Lung (tissue), 12 donors: ENCODE data around the gene MARS1. TPM values are rescaled to one million over a fixed set of nuclear protein-coding genes. Genes with fewer than 3 reads are reported as not detected.

Source experiments
- ATAC-seq: fragments of 200-7000 bp; cut with Tn5 transposase; one replicate; pipeline ENCODE4 v1.9.1; 2020; ENCODE audit warnings: moderate number of reproducible peaks; ENCODE audit not compliant: insufficient read depth, low FRiP score
- DNase-seq, 3 donors: peaks; one replicate each; pipeline ENCODE4 v3.0.0-alpha.2; 2013 to 2017
- H3K27ac ChIP-seq, 2 donors: one replicate each; pipeline ENCODE4 v1.5.1; 2013; ENCODE audit warnings: mild to moderate bottlenecking in 2 of 2, moderate library complexity in 2 of 2, control low read depth in 1 of 2, inconsistent platforms in 1 of 2, low read depth in 1 of 2, low read length in 1 of 2
- H3K27me3 ChIP-seq, 3 donors: one replicate each; pipeline ENCODE4 v1.5.1; 2013; ENCODE audit warnings: low read length in 2 of 3; ENCODE audit not compliant: control insufficient read depth in 3 of 3, insufficient read depth in 3 of 3
- H3K36me3 ChIP-seq, 4 donors: one replicate each; pipeline ENCODE4 v1.5.1; 2013; ENCODE audit warnings: low read length in 4 of 4, mild to moderate bottlenecking in 1 of 4, moderate library complexity in 1 of 4; ENCODE audit not compliant: control insufficient read depth in 4 of 4, insufficient read depth in 4 of 4
- H3K4me1 ChIP-seq, 5 donors: one replicate each; pipeline ENCODE4 v1.5.1; 2013; ENCODE audit warnings: low read length in 5 of 5, mild to moderate bottlenecking in 2 of 5, moderate library complexity in 1 of 5; ENCODE audit not compliant: control insufficient read depth in 5 of 5, insufficient read depth in 5 of 5
- H3K4me3 ChIP-seq: one replicate; pipeline ENCODE4 v1.5.1; 2013; ENCODE audit warnings: mild to moderate bottlenecking, control low read depth, moderate library complexity
- H3K9ac ChIP-seq, 2 donors: one replicate each; pipeline ENCODE4 v1.5.1; 2013; ENCODE audit warnings: low read length in 2 of 2, control low read depth in 1 of 2; ENCODE audit not compliant: insufficient read depth in 1 of 2
- H3K9me3 ChIP-seq, 4 donors: one replicate each; pipeline ENCODE4 v1.5.1; 2013; ENCODE audit warnings: low read length in 3 of 4, mild to moderate bottlenecking in 1 of 4, moderate library complexity in 1 of 4; ENCODE audit not compliant: control insufficient read depth in 4 of 4, insufficient read depth in 3 of 4
- WGBS, 2 donors: extraction: QIAGEN DNeasy Blood & Tissue Kit; methylation state at CpG; one replicate each; pipeline ENCODE4 v1.1.7; 2013; 5-methylcytosine and 5-hydroxymethylcytosine counted together
- polyA plus RNA-seq, 2 donors: library from polyadenylated mRNA; stranded (reverse); fragments of 200-250 nt; gene quantifications; one replicate each; pipeline ENCODE4 v1.2.1, GENCODE V29; 2013
- total RNA-seq, 2 donors: library from RNA; depleted of rRNA in 1 of 2; stranded (reverse); fragments of >200 nt in 1 of 2; gene quantifications; one replicate each; pipeline ENCODE4 v1.2.1, GENCODE V29; 2014 to 2021
- TF ChIP-seq, protein P1 (sequence below): IDR thresholded peaks from 2 replicates; pipeline ENCODE4 v1.5.1; 2012; ENCODE audit warnings: mild to moderate bottlenecking; ENCODE audit errors: control extremely low read depth, extremely low read depth
- donor health status: control.
- donor health status: control.
- donor health status: Bipolar disorder and iron deficiency.
- donor health status: healthy.
- donor health status: DM: yes; HTN: yes; CAD: no.

MARS1 gene
- total and polyA plus RNA-seq, 4 donors = 55.9 to 213 (median 125) TPM

DNA sequence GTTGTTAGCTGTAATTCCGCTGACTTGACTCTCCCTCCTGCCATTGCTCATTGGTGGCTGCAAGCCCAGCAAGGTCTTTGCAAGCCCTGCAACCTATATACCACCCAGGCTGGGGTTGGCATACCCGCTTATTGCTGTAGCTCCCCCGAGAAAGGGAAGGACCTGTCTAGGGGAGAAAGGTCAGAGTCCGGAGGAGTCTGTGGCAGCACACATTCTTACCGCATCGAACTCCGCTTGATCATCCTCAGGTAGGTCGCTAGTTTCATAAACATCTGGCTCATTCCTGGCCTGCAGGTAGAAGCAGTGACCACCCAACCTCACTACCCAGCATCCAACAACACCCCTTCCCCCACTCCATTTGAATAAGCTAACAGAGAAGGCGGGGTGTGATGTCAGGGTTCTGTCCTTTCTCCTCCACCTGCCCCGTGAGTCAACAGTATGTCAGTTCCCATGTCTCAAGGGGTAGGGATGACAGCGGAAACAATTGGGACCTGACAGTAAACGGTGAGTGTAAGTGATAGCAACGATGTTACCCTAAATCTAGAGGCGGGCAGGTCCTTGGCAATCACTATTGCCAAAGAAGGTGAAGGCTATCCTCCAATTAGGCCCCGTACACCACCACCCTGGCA, 58.1 kb downstream of the MARS1 start:
- ATAC-seq (no peak), DNase-seq (peak in 1 of 3 donors; percentile 6)
- Histone ChIP-seq H3K27me3 (peaks cover 0 to 32% (median 24%) of the 10 kb centered on the region in 3 donors), H3K9me3 (no peaks in the 10 kb centered on the region), H3K4me3 (peak overlapping the region; percentile 93), H3K36me3 (peaks cover 3 to 8% (median 4%) of the 10 kb centered on the region in 4 donors), H3K27ac (peak overlapping the region; percentile 89 to 93), H3K4me1 (peaks cover 0 to 18% (median 8%) of the 10 kb centered on the region in 5 donors), H3K9ac (peak overlapping the region; percentile 82 to 97)
- WGBS, 2 donors = 61 to 69% methylated on average over 15 of the region's 15 CpGs
- TF ChIP-seq, protein P1, sequence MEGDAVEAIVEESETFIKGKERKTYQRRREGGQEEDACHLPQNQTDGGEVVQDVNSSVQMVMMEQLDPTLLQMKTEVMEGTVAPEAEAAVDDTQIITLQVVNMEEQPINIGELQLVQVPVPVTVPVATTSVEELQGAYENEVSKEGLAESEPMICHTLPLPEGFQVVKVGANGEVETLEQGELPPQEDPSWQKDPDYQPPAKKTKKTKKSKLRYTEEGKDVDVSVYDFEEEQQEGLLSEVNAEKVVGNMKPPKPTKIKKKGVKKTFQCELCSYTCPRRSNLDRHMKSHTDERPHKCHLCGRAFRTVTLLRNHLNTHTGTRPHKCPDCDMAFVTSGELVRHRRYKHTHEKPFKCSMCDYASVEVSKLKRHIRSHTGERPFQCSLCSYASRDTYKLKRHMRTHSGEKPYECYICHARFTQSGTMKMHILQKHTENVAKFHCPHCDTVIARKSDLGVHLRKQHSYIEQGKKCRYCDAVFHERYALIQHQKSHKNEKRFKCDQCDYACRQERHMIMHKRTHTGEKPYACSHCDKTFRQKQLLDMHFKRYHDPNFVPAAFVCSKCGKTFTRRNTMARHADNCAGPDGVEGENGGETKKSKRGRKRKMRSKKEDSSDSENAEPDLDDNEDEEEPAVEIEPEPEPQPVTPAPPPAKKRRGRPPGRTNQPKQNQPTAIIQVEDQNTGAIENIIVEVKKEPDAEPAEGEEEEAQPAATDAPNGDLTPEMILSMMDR = no peak

DNA sequence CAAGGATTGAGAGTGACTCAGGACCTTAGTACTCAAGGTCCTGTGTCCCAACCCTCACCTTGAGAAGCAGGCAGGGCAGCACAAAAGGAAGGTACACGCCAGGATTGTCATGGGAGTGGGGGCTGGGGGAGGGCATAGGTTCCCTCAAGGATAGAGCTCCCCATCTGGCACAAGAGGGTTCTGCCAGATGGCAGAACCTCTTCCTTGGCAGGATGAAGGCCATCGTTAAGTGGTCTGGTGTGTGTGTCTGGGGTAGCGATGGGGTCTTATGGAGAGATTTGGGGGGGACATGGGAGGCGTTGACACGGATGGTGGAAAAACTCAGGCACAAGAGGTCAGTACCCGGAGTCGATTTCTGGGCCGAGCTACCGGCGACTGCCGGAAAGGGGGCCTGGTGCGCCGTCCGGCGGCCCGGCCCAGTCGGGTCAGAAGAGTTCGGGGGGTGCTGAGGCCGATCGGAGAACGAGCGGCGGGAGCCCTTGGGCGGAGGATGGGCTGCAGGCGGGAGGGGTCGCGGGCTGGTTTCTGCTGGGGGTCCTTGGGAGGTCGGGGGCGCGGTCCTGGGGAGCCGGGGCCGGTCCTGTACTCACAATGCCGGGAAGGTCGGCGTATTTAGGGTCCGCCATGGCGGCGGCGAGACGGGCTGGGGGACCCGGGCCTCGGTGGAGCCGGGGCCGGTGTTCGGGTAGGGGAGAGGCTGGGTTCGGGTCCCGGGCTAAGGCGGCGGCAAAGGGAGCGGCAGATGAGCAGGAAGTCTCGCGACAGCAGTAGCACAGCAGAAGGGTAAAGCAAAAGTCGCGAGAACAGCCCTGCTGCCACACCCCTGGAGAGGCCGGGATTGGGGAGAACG, 58.8 kb downstream of the MARS1 start, which contains the start of gene DCTN2:
TSS of gene DCTN2 (minus strand) at position 755 of the 850 bp plus-strand sequence. CDS start at position 626, 129 bp downstream.
- peak; percentile 98 to 99 (median 98) for DNase-seq
- peak; percentile 95 for ATAC-seq
- Histone ChIP-seq H3K27ac (peak within 1 kb of the TSS; percentile 89 to 93), H3K4me1 (peaks cover 0 to 18% (median 8%) of the 10 kb centered on the region in 5 donors), H3K36me3 (peaks cover 0 to 5% (median 3%) of the 10 kb centered on the region in 4 donors), H3K9me3 (no peaks in the 10 kb centered on the region), H3K4me3 (peak within 1 kb of the TSS; percentile 93), H3K9ac (peak within 1 kb of the TSS; percentile 82 to 97), H3K27me3 (peaks cover 0 to 36% (median 25%) of the 10 kb centered on the region in 3 donors)
- 0 to 1% methylated on average over 56 of the region's 56 CpGs for WGBS, 2 donors
- TF ChIP-seq, protein P1 = no peak

DNA sequence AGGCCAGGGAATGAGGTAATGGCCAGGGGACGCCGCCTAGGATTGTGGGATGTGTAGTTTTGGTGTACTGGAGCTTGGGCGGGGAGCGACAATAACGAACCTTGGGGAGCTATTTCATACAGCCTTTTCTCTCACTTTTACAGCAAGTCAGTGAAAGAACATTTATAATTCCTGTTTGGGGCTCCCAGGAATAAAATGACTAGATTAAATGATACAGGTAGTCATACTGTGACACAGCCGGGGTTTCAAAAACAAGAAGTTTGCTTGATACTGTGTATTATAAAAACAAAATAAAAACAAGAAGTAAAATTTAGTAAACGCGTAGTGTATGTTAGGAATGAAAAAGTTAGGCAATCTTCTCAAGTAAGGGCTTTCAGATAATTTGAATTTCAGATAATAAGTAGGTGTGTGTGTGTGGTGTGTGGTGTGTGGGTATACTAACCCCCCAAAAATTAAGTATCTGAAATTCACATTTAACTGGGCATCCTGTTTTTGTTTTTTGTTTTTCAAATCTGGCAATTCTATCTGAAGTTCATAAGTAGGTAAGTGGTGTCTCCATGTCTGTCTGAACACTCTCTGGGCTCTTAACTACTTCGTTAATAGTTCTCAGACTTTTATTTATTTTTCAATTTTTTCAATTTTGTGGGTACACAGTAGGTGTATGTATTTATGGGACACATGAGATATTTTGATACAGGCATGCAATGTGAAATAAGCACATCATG, 59.6 kb downstream of the MARS1 start:
- H3K9ac ChIP-seq = no peak overlapping the region
- ATAC-seq = no peak
- H3K4me1 ChIP-seq = peaks cover 0 to 18% (median 8%) of the 10 kb centered on the region in 5 donors
- DNase-seq = no peak
- WGBS, 2 donors = 16 to 21% methylated on average over 9 of the region's 9 CpGs
- H3K36me3 ChIP-seq = peaks cover 0 to 5% (median 1%) of the 10 kb centered on the region in 4 donors
- no peak overlapping the region for H3K4me3 ChIP-seq
- H3K27me3 ChIP-seq = peaks cover 0 to 37% (median 25%) of the 10 kb centered on the region in 3 donors
- no peak overlapping the region for H3K27ac ChIP-seq
- TF ChIP-seq, protein P1 = no peak
- H3K9me3 ChIP-seq = no peaks in the 10 kb centered on the region
